Measurements from ENCODE around the gene TFAP2A.

Gene TFAP2A

DNA sequence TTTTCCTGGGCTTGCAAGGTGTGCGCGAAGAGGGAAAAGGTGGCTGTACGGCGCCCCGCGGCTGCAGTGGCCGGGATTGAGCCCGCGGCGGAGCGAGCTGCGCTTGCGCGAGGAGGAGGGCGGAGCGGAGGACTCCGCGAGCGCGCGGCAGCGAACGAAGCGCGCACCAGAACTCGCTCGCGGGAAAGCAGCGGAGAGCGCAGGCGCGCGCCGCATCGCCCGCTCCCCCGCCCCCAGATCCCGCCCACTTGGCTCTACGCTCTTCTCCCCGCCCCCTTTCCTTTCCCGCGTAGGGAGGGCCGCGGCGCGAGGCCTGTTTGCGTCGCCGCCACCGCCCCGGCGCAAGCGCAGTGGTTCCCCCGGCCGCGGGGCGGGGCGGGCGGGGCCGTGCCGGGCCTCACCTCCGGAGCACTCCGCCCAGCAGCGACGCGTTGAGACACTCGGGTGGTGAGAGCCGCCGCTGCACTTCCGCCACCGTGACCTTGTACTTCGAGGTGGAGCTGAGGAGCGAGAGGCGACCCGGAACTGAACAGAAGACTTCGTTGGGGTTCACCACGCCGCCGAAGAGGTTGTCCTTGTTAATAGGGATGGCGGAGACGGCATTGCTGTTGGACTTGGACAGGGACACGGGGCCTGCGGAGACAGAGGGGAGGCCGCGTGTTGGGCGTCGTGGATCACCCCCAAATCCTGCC, 10.6 kb downstream of the TFAP2A start:
- TF ChIP-seq, protein P1, sequence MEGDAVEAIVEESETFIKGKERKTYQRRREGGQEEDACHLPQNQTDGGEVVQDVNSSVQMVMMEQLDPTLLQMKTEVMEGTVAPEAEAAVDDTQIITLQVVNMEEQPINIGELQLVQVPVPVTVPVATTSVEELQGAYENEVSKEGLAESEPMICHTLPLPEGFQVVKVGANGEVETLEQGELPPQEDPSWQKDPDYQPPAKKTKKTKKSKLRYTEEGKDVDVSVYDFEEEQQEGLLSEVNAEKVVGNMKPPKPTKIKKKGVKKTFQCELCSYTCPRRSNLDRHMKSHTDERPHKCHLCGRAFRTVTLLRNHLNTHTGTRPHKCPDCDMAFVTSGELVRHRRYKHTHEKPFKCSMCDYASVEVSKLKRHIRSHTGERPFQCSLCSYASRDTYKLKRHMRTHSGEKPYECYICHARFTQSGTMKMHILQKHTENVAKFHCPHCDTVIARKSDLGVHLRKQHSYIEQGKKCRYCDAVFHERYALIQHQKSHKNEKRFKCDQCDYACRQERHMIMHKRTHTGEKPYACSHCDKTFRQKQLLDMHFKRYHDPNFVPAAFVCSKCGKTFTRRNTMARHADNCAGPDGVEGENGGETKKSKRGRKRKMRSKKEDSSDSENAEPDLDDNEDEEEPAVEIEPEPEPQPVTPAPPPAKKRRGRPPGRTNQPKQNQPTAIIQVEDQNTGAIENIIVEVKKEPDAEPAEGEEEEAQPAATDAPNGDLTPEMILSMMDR (IDR thresholded peaks at IDR 0.05; ENCODE audit: low read depth, low read length) = peak; percentile 27

DNA sequence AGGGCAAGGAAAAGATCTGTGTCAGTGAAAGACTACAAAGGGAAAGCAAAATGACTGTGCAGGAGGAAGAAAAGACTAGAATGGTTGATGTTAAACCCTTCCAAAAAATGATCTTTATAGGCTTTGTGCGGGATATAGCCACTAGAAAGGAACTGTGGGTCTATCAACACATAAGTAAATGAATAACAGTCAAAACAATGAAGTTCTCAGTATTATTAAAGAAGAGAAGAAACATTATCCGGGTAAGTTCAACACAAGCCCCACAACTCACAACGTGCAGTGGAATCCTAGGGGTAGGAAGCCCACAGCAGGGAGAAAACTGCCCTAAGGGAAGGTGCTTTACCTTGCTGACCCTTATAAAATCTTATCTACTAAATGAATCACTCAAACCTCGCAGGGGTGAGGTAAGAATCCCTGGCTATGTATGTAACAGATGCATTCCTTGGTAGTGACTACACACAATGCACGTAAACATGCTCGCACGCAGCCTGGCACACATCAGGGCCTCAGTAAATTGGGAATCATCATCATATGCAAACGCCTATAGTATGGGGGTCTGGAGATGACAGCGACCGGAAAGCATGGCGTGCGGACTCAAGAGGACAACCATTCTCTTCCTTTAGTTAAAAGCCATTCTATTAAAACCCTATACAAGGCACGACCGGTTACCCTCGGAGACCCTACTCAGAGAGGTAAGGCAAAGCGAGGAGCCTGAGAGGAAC, 11.3 kb downstream of the TFAP2A start:
- TF ChIP-seq, protein P1 (IDR thresholded peaks at IDR 0.05; ENCODE audit: low read depth, low read length) = no peak
- no peak for DNase-seq
- H3K4me3 ChIP-seq (ENCODE audit: low read depth, low read length) = peak overlapping the region; percentile 66
- H3K36me3 ChIP-seq = no peaks in the 10 kb centered on the region
- no peaks in the 10 kb centered on the region; the same call in 1 of the 2 replicates for H3K9me3 ChIP-seq
- no peaks in the 10 kb centered on the region for H3K4me1 ChIP-seq
- H3K27me3 ChIP-seq = peaks cover 63% of the 10 kb centered on the region

More for the DNA sequence above, 10.6 kb downstream of the TFAP2A start:
- Histone ChIP-seq H3K27me3 (peaks cover 63% of the 10 kb centered on the region), H3K9me3 (no peaks in the 10 kb centered on the region; the same call in 1 of the 2 replicates), H3K4me3 (ENCODE audit: low read depth, low read length) (peak overlapping the region; percentile 66), H3K4me1 (no peaks in the 10 kb centered on the region), H3K36me3 (no peaks in the 10 kb centered on the region)
- DNase-seq = peak; percentile 94

DNA sequence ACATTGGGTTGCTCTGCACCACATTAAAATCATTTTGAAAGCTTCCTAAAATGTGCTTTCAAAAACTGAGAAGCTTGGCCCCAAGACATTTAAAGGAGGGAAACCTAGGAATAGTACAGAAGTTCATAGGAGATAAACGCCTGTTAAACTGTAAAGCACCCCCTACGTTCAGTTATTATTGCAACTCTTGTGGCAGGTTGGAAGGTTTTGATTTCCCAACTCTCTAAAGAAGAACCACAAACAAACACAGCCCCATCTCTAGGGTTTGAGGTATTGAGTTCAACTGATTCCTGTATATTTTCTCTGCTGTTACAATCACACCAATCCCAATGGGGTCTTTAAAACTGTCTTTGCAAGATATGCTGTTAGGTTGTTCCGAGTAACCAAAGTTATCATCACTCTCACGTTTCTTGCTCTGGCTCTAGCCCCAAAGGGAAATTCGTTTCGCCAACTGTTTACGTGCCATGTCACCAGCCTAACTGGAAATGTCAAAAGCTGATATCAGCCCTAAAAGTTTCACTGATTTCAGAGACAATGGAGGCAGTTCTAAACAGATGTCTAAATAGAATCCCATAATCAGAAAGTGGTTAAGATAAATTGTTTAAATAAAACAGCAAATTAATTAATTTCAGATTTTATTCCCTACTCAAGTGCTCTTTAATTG, 12.1 kb downstream of the TFAP2A start:
- Histone ChIP-seq H3K27me3 (peaks cover 58% of the 10 kb centered on the region), H3K36me3 (no peaks in the 10 kb centered on the region), H3K9me3 (no peaks in the 10 kb centered on the region; the same call in 1 of the 2 replicates), H3K4me3 (ENCODE audit: low read depth, low read length) (no peak overlapping the region), H3K4me1 (no peaks in the 10 kb centered on the region)
- DNase-seq = no peak
- TF ChIP-seq, protein P1 (IDR thresholded peaks at IDR 0.05; ENCODE audit: low read depth, low read length) = no peak

DNA sequence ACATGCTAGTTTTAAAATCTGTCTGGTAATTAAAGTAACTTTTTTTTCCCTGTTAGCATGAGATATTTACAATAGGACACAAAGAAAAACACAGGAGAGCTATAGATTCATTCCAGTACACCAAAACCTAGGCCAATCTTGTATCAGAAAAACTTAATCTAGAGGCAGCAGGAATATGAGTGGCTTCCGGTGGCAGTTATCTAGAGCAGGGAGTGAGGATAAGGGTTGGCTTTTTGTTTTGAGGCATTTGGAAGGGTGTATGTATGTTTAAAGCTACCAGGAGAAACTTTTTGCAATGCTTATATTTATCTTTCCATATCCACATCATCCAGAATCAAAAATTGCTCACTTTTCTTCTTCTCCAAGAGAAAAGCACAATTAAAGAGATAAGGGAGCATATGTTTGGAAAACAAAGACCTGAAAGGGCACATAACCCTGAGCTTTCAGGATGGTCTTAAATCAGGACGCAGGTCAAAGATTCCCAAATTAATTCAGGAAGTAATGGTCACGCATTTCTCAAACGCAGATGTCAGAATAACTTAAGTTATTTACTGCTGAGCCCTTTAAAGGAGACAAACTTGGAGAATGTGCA, 13.1 kb downstream of the TFAP2A start:
- H3K9me3 ChIP-seq = no peaks in the 10 kb centered on the region; the same call in 1 of the 2 replicates
- no peak overlapping the region for H3K4me3 ChIP-seq (ENCODE audit: low read depth, low read length)
- H3K4me1 ChIP-seq = no peaks in the 10 kb centered on the region
- no peak for DNase-seq
- no peaks in the 10 kb centered on the region for H3K36me3 ChIP-seq
- H3K27me3 ChIP-seq = peaks cover 53% of the 10 kb centered on the region
- TF ChIP-seq, protein P1 (IDR thresholded peaks at IDR 0.05; ENCODE audit: low read depth, low read length) = no peak

DNA sequence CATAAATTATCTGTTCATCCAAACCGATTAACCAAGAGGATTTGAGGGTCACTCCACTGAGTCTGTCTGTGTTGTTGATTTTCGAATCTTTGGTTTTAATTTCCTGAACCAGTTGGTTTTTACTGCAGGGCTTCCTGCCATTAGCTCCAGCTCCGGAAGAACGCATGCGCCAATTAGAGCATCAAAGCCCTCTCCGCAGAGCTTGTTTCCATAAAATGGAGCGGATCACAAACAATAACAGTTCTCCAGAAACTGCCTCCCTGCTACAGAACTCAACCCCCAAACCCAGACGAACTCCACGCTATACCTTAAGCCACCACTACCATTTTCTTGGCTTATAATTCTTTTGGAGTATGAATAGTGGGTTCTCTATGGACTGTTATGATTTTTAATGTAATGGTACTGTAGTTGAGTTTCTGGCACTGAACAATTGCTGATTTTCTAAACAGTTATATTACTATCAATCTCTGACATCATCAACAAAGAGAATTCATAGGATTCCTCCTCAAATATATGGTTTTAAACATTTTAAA, 13.8 kb downstream of the TFAP2A start:
- no peaks in the 10 kb centered on the region; the same call in 1 of the 2 replicates for H3K9me3 ChIP-seq
- TF ChIP-seq, protein P1 (IDR thresholded peaks at IDR 0.05; ENCODE audit: low read depth, low read length) = no peak
- H3K4me3 ChIP-seq (ENCODE audit: low read depth, low read length) = no peak overlapping the region
- H3K36me3 ChIP-seq = no peaks in the 10 kb centered on the region
- peaks cover 49% of the 10 kb centered on the region for H3K27me3 ChIP-seq
- no peaks in the 10 kb centered on the region for H3K4me1 ChIP-seq
- DNase-seq = no peak
